Measurements from ENCODE around the gene NDST1.

The NDST1 gene

DNA sequence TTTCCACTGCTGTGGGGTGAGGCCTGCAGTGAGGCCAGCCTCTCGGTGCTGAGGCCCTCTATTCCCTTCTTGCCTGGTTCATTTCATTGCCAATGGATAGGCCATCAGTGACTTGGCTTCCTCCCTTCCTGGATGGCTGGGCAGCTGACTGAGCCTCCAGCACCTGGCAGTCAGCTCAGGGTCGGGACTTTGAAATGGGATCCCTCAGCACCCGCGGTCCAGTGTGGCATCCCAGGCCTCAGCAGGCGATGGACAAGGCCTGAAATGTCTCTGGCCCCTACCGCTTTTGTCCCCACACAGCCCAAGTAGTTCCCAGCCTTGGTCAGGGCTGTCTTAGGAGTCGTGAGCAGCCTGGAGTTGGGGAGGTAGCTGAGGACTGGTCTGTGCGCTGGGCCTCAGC is 17.2 kb downstream of the NDST1 start:
- DNase-seq, result no peak

DNA sequence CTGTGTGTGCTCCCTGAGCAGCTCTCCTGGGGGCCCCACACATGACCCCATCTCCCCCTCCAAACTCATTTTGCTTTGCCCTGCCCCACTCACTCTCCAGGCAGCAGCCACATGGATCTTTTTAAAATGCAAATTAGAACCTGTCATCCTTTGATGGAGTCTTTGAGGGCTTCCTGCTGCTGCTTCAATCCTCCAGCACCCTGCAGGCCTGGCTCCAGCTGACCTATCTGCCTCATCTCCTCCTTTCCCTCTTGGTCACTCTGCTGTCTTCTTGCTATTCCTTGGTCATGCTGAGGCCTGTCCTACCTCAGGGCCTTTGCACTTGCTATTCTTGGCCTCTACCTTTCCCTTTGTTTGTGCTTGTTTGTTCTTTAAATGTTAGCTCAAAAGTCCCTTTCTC is 17.9 kb downstream of the NDST1 start:
- no peak for DNase-seq

DNA sequence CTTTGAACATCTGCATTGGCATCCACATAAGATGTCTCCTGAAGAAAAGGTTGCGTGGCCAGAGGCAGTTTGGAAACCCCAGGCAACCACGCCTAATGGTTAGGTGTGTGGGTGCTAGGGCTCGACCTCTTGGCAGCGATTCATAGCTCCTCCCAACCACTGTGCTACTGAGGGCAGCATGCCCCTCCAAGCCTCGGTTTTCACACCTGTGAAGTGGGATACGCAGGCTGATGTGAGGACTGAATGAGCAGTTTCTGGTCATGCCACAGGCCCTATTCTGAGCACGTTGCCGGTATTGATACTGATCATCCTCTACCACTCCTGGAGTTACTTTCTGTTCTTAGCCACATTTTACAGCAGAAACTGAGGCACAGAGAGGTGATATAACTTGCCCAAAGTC is 19.1 kb downstream of the NDST1 start:
- no peak for DNase-seq

DNA sequence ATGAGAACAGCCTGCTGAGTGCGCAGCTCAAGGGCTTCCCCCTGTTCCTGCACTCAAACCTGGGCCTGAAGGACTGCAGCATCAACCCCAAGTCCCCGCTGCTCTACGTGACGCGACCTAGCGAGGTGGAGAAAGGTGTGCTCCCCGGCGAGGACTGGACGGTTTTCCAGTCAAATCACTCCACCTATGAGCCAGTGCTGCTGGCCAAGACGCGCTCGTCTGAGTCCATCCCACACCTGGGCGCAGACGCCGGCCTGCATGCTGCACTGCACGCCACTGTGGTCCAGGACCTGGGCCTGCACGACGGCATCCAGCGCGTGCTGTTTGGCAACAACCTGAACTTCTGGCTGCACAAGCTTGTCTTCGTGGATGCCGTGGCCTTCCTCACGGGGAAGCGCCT is 19.9 kb downstream of the NDST1 start:
- DNase-seq, result no peak

DNA sequence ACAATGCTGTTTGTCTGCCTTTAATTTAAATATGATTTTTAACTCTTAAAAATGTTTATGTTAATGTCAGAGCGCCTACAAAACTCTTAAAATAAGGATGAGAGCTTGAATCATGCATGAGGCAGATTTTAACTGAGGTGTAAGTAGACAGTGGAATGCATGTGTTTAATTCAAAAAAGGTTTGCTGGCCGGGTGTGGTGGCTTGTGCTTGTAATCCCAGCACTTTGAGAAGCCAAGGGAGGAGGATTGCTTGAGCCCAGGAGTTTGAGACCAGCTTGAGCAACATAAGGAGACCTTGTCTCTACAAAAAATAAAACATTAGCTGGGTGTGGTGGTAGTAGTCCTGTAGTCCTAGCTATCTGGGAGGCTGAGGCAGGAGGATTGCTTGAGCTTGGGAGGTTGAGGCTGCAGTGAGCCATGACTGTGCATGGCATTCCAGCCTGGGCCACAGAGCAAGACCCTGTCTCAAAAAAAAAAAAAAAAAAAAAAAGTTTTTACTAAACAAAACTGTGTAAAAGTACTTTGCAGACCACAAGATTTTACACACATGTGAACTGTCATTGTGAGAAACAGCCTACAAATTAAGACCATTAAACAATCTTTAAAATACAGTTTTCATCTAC is 21.1 kb downstream of the NDST1 start:
- no peak for DNase-seq

DNA sequence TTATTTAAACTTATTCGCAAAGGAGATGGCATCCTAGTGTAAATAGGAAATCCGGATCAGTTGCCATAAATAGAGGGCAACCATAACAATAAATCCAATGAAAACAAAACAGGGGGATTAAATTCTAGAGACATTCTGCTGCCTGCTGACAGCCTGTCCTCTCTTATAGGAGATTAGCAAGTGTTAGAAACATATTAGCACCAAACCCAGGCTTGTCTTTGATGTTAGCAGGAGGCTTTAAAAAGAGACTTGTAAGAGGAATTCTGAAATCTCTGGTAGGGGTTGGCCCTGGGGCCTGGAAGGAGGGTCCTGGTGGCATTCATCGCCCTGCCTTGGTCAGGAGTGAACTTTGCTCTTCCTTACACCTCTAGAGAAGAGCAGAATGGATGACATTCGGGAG is 21.6 kb downstream of the NDST1 start:
- DNase-seq, result no peak

DNA sequence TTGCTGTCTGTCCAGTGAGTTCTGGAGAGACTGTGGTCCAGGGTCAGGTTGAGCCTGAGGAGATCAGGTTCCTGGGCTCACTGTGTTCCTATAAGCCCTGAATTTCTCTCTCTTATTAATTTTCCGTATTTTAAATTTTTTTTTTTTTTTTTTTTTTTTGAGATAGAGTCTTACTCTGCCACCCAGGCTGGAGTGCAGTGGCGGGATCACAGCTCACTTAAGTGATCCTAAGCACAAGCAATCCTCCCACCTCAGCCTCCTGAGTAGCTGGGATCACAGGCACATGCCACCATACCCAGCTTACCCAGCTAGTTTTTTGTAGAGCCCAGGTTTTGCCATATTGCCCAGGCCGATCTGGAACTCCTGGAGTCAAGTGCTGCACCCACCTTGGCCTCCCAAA is 22.5 kb downstream of the NDST1 start:
- no peak for DNase-seq

DNA sequence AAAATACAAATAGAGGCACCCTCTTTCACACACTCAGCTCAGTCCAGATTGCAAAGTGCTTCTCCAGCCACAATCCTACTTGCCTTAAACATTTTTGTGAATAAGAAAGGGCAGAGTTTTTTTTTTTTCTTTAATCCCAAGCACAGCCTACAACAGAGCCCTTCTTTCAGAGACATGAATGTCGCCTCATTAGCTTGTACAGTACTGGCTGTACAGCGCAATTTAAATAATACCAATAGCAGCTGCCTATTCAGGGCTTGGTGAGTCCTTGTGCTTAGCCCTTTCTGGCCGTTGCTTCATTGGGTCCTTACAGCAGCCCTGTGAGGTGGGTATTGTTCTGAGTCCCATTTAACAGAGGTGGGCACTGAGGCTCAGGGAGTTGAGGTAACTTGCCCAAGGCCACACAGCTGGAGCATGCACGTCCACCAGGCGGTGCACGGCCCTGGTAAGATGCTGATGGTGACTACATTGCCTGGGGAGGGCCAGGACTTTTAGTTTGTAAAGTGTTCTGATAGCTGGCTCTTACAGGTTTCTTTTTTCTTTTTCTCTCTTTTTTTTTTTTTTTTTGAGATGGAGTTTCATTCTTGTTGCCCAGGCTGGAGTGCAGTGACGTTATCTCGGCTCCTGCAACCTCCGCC is 23.1 kb downstream of the NDST1 start:
- DNase-seq, result no peak

DNA sequence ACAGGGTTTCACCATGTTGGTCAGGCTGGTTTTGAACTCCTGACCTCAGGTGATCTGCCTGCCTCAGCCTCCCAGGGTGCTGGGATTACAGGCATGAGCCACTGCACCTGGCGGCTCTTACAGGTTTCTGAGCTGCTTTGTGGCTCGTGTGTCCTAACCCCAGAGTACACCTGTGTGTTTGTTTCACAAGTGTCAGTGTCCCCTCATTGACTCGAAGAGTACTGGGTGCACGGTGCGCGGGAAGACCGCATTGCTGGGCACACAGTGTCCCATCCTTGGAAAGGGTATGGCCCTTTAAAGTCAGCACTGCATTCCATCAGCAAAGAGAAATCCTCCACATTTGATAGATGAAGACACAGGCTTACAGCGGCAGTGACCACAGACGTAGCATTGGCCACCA is 23.8 kb downstream of the NDST1 start:
- DNase-seq, result no peak

DNA sequence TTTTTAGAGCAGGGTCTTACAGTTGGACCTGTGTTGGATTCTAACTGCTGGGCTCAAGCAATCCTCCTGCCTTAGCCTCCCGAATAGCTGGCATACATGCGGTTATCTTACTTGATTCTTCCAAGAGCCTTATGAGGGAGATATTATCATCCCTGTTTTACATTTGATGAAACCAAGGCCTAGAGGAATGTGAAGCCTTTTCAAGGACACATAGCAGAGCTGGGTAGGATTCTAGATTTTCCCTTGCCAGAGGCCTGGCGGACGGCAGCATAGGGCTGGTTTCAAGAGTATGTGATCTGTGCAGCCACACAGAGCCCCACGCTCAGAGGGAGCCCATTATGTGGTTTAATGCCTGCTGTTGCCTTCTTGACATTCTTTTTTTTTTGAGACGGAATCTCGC is 24.2 kb downstream of the NDST1 start:
- no peak for DNase-seq

DNA sequence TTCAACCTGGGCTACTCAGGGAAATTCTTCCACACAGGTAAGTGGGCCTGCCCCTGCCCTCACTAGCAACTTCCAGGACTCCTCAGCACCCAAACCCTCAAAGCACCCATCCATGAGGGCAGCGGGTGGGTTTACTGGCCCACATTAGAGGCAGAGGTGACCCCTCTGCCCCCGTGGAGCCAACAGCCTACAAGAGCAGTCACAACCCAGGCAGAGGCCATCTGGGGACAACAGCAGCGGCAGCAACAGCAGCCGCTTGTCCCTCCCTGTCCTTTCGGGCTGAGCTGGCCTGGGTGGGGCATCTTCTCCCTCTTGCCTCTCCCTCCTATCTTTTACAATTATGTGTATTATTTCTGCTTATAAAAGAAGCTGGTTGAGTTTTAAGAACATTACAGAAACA is 25.1 kb downstream of the NDST1 start:
- no peak for DNase-seq

DNA sequence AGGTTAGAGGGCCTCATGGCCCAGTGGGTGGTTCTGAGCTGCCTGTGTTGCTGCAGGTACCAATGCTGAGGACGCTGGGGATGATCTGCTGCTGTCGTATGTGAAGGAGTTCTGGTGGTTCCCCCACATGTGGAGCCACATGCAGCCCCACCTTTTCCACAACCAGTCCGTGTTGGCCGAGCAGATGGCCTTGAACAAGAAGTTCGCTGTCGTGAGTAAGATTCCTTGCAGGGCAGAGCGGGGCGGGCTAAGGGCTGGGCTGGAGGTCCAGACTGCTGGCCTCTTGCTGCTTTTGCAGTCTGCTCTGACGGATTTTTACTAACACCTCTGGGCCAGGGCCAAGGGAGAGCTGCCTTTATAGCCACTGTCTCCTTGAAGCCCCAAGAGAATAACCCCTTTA is 26.9 kb downstream of the NDST1 start:
- no peak for DNase-seq

DNA sequence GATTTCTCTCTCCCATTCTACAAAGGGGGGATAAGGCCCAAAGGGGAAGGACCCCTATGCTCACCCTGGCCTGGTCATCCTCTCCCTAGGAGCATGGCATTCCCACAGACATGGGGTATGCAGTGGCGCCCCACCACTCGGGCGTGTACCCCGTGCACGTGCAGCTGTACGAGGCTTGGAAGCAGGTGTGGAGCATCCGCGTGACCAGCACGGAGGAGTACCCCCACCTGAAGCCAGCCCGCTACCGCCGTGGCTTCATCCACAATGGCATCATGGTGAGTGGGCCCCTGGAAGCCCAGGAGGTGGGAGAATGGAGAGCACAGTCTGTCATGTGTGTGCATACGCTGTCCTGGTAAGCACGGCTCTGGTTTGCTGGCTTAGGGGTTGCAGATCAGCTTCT is 27.7 kb downstream of the NDST1 start:
- no peak for DNase-seq

DNA sequence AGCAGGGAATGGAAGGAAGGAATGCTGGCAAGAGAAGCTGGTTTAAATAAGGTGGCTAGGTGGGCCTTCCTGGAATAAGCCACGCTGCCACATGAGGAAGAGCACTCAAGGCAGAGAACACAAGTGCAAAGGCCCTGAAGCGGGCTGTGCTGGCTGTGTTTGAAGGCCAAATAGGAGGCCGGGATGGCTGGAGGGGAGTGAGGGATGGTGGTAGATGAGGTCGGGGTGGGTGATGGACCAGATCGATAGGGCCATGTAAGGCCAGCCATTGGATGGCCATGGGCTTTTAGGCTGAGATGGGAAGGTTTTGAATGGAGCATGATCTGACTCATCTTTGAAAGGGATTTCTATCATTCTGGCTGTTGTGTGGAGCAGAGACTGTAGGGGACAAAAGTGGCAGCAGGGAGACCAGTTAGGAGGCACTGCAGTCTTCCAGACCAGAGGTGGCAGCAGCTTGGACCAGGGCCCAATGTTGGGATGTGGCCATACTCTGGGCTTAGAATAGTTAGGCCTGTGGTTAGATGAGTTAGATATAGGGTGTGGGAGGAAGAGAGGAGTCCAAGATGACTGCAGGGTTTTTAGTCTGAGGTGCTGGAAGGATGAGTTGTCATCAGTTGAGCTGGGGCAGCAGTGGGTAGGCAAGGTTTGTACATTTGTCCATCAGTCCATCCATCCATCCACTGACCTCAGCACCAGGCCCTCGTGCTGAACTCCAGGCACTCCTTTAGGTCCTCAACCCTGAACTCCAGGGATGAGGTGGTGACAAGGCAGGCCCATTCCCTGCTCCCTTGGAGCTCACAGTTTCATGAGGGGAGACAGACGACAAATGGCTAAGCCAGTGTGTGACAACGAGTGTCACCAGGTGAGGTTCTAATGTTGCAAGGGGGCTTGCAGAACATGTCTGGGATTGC is 30.3 kb downstream of the NDST1 start:
- DNase-seq, result no peak

DNA sequence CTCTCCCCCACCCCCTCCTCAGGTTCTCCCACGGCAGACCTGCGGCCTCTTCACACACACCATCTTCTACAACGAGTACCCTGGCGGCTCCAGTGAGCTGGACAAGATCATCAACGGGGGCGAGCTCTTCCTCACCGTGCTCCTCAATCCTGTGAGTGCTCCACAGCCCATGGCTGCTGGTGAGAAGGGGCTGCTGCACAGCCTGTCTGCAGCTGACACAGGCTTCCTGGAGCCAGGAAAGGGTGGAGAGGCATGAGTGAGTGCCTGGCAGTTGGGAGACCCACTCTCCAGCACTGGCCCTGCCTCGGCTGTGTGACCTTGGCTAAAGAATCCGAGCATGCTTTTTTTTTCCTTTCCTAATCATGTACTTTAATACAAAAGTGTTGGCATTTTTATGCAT is 31.3 kb downstream of the NDST1 start:
- DNase-seq, result no peak

DNA sequence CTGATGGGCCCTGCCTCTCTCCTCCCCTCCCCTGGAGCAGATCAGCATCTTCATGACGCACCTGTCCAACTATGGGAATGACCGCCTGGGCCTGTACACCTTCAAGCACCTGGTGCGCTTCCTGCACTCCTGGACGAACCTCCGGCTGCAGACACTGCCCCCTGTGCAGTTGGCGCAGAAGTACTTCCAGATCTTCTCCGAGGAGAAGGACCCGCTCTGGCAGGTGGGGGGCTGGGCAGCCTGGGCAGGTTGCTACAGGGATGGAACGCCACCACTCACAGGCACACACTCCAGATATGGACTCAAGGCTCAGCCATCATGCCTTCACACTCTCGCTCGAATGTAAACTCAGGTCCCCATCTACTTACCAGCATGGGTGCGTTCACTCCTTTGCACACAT is 32.1 kb downstream of the NDST1 start:
- no peak for DNase-seq

DNA sequence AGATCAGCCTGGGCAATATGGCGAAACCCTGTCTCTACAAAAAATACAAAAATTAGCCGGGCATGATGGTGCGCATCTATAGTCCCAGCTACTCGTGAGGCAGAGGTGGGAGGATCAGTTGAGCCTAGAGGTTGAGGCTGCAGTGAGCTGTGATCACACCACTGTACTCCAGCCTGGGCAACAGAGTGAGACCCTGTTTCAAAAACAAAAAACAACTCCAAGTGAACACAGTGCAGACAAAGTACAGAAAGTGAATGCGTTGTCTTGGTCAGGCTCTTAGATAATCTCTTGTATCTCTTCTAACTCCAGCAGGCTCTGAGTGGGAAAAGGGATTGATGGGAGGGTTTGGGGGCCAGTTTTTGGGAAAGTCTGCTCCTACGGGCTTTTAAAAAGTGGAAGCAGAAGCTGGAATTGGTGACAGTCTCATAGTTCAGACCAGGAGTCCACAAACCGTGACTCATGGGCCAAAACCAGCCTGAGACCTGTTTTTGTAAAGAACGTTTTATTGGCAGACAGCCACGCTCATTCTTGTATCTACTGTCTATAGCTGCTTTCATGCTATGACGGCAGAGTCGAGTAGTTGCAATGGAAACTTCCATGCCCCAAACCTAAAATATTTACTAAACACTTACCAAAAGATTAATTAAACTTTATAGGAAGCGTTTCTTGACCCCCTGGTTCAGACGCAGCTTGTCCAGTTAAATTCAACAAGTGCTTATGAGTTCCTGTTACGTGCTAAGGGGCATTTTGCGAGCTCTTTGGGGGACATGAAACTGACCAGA is 32.9 kb downstream of the NDST1 start:
- DNase-seq, result no peak

DNA sequence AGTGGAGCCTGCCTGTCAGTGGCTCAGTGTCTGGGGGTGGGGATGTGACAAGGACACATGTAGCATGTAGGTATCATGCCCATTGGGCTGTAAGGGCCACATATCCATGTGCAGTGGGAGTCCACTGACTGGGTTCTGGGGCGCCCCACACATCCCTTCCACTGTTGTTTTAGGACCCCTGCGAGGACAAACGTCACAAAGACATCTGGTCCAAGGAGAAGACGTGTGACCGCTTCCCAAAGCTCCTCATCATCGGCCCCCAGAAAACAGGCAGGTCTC is 33.4 kb downstream of the NDST1 start:
- DNase-seq, result no peak

DNA sequence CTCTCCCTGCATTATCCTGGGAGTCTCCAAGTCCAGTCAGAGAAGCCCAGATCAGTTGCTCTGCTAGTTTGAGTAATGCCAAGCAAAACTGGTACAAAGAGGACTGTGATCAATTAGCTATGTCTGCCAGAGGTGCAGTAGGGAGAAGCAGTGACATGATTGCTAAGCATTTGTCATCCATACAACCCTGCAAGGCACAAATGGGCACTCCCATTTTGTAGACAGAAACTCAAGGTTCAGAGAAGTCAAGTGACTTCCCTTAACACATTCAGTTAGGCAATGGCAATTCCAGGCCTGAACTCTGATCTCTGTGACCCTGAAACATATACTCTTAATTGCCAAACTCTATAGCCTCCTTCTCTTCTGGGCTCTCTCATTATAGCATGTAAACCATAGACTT is 34.0 kb downstream of the NDST1 start:
- no peak for DNase-seq

DNA sequence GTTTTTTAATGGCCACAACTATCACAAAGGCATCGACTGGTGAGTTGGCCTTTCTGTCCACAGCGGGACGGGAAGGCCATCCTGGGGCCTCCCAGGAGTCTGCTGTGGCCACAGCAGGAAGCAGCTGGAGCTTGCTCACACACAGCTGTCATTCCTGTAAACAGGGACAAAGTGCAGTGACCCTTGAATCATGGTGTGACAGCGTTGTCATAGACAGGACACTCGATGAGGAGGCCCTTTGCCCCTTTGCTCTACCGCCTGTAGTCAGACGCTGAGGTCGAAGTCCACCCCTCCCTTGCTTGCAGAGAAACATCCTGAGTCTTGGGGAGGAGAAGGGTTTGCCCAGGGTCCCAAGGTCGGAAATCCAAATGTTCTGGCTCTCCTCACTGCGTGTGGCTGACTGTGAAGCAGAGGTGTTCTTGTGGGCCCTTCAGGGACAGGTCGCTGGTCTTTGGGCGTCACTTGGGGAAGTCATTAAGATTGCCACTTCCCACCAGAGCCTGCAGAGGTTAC is 35.1 kb downstream of the NDST1 start:
- no peak for DNase-seq

DNA sequence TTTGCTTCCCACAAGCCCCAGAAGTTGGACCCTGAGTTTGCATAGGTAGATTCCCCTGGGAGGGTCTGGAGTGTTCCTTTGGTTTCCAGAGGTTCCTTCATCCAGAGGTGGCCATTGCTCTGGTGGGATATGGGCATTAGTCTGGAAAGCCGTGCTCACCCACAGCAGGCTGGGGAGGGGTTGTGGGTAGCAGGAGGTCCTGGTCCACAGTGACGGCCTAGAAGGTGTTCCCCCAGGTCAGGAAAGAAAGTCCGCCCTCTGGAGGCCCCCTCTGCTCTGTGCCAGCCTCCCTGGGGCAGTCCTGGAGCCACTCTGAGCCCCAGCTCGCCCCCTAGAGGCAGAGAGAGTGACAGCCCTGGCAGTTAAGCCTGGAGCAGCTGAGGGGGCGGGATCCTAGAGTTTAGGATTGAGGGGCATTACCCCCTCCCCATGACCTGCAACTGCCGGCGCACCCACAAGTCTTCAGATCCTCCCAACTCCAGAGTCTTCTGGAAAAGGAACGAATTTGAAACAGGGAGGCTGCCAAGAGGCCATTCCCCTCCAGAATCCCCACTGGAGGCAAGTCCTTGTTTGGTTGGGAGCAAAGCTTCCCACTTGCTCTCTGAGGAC is 36.8 kb downstream of the NDST1 start:
- no peak for DNase-seq

DNA sequence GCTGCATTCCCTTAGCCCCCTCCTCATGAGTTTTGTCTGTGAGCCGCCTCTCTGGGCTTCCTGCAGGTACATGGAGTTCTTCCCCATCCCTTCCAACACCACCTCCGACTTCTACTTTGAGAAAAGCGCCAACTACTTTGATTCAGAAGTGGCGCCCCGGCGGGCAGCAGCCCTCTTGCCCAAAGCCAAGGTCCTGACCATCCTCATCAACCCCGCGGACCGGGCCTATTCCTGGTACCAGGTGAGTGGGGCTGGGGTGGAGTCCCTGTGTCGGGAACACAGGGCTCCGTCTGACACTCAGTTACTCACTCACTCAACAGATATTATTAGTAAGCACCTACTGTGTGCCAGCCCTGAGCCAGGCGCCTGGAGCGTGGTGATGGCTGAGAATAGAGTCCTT is 37.3 kb downstream of the NDST1 start:
- no peak for DNase-seq

DNA sequence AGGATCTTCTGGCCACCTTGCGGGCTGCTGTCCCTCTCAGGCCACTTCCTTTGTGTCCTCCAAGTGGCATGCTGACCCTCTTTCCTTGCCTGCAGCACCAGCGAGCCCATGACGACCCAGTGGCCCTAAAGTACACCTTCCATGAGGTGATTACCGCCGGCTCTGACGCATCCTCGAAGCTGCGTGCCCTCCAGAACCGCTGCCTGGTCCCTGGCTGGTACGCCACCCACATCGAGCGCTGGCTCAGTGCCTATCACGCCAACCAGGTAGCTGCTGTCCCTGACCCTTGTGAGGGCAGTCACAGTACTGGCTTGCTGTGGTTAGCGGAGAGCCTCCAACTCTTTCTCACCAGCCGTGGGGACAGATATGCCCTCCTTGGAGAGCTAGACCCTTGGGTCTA is 40.2 kb downstream of the NDST1 start:
- no peak for DNase-seq
